Measurements from ENCODE around the gene FAP.

- TF ChIP-seq CTCF (IDR thresholded peaks at IDR 0.05) (no peak), ZFX (IDR thresholded peaks at IDR 0.05; ENCODE audit: borderline replicate concordance) (no peak)
Measured at GRCh38 chr2:162197069-162197825, 46.0 kb downstream of the FAP start.
